ENCODE measurements around the gene TP53I11.

Gene TP53I11

GRCh38 chr11:44972746-44973435, 22.2 kb upstream of the TP53I11 start:
- no peak for TF ChIP-seq CTCF (IDR thresholded peaks at IDR 0.05; ENCODE audit: insufficient read depth, missing control alignments)
- FAIRE-seq (no peak), DNase-seq (ENCODE audit: insufficient read length, low spot score) (no peak)

DNA sequence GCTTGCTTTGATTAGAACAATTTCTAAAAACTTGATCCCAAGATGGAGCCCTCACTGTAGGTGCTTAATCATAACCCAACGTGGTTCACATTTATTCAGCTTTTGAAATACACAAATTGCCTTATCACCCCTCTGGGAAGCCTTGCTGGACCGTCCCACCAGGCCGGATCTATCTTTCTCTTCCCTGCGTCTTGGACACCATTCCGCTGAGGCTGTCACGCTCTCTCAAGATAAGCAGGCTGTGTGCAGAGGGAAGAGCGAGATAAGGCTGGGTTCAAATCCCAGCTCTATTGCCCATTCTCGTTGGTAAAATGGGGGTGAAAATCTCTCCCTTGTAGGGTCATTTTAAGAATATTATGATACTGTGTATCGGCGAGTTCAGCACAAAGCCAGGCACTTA, 20.5 kb upstream of the TP53I11 start:
- no peak for TF ChIP-seq CTCF (IDR thresholded peaks at IDR 0.05; ENCODE audit: insufficient read depth, missing control alignments)
- no peak for DNase-seq (ENCODE audit: insufficient read length, low spot score)
- no peak for FAIRE-seq

DNA sequence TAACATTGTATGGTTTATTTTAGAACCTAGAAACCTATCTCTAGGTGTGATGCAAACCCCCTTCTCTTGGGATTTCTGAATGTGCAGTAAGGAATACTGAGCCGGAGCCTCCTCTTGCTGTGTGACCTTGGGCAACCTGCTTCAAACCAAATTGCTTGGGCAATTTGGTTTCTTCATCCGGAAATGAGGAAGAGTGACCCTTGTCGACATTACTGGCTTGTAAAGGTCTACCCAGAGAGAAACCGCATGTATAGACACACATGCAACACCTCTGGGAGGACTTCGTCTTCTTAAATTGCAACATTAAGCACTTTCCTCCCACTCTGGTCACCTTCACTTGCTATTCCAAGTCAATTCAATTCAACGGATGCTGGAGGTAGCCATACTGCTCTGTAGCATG, 19.6 kb upstream of the TP53I11 start:
- DNase-seq (ENCODE audit: insufficient read length, low spot score) (no peak), FAIRE-seq (no peak)
- TF ChIP-seq CTCF (IDR thresholded peaks at IDR 0.05; ENCODE audit: insufficient read depth, missing control alignments): no peak

DNA sequence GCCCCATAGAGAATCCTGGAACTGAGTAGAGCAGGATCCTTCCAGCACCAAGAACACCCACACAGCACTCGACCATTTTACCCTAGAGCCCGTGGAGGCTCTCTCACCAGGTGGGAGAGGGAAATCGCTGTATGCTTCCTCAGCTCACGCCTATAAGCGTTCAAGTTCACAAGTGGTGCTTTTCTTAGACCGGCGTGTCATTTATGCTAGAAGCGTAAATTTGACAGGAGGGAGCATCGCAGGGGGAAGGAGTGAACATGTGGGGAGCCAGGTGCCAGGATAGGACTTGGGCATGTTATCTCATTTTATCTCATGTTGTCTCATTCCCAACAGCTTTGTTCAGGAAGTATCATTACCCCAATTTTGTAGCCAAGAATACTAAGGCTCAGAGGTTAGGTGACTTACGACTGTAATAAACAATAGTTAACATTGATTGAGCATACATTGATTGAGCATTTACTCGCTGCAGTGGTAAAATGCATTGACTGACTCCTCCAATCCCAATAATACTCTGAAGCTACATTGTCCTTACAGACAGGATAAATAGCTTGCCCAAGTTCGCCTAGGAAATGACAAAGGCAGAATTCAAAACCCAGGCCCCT, 19.1 kb upstream of the TP53I11 start:
- FAIRE-seq (no peak), DNase-seq (ENCODE audit: insufficient read length, low spot score) (no peak)
- no peak for TF ChIP-seq CTCF (IDR thresholded peaks at IDR 0.05; ENCODE audit: insufficient read depth, missing control alignments)

DNA sequence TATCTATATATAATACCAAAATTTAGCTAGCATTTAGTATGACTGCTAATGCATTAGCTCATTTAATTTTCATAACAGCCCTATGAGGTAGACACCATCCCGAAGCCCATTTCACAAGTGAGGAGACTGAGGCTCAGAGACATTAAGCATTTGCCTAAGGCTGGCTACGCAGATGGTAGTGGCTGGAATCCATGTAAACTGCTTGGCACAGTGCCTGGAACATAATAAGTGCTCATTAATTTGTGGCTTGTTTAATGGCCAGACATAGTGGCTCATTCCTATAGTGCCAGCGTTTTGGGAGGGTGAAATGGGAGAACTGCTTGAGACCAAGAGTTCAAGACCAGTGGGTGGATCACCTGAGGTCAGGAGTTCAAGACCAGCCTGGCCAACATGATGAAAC, 17.8 kb upstream of the TP53I11 start:
- TF ChIP-seq CTCF (IDR thresholded peaks at IDR 0.05; ENCODE audit: insufficient read depth, missing control alignments): no peak
- FAIRE-seq (no peak), DNase-seq (ENCODE audit: insufficient read length, low spot score) (no peak)

DNA sequence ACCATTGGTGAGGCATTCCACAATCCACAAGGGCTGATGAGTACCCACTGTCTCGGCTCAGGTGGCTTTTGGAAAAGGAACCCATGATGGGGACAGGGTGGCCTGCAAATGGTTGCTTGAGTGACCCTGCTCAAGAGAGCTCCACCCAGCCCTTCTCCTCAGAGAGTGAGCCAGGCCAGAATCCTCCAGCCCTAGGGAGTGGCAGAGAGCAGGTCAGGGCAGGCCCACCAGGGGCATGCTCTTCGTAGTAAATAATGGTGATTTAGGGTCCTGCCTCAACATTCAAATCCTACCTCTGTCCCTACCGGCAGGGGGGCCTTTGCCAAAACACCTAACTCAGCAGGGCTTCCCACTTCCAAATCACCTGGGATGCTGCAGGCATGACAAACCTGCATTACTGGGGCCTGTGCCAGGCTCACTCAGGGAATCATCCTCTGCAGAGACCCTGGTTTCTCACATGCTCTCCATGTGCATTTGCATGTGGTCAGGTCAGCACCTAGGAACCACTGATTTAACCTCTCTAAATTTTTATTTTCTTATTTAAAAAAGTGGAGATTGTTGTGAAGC, 17.3 kb upstream of the TP53I11 start:
- TF ChIP-seq CTCF (IDR thresholded peaks at IDR 0.05; ENCODE audit: insufficient read depth, missing control alignments): no peak
- no peak for DNase-seq (ENCODE audit: insufficient read length, low spot score)
- FAIRE-seq: no peak

DNA sequence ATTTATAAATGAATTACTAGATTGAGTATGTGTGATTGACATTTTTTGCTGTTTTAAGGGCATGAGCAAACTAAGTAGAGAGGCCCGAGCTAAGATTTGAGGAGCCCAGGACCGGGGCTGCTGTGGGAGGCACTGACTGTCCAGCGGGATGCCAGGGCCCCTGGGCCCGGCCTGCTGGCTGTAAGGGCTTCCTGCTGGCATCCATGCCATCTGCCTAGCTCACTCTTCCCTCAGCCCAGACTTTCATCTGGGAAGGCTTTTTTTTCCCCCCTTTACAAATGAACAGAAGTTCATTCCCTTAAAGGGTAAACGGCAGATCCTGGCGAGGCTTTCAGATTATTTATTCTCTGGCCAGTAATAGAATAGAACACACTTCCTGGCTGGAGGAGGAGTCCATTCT, 16.0 kb upstream of the TP53I11 start:
- FAIRE-seq: no peak

More for the DNA sequence above, 16.0 kb upstream of the TP53I11 start:
- no peak for TF ChIP-seq CTCF (IDR thresholded peaks at IDR 0.05; ENCODE audit: insufficient read depth, missing control alignments)
- DNase-seq (ENCODE audit: insufficient read length, low spot score): no peak
